MM.1S (cell line): Measurements from ENCODE around the gene IL11RA.

ENCODE experiments used
- DNase-seq: peaks from one replicate; pipeline ENCODE4 v3.0.0-alpha.2; 2015
- H2AFZ ChIP-seq: fragments of 300-600 bp; sonication (generic); 2 replicates; pipeline ENCODE4 v1.6.0; 2016; ENCODE audit warnings: antibody characterized with exemption, low read length
- H3F3A ChIP-seq: fragments of 300-600 bp; sonication (generic); 2 replicates; pipeline ENCODE4 v1.6.1; 2016; ENCODE audit warnings: mild to moderate bottlenecking, antibody characterized with exemption, low read length, moderate library complexity, mixed read lengths; ENCODE audit not compliant: insufficient read depth
- H3K27ac ChIP-seq: fragments of 300-600 bp; sonication (generic); 2 replicates; pipeline ENCODE4 v1.5.1; 2016; ENCODE audit warnings: mild to moderate bottlenecking, low read length
- H3K27me3 ChIP-seq: fragments of 300-600 bp; sonication (generic); replicated peaks from 2 replicates; pipeline ENCODE4 v1.6.0; 2016; ENCODE audit warnings: low read length; ENCODE audit not compliant: insufficient read depth
- H3K36me3 ChIP-seq: fragments of 300-600 bp; sonication (generic); replicated peaks from 2 replicates; pipeline ENCODE4 v1.6.1; 2016; ENCODE audit warnings: mild to moderate bottlenecking, low read length, mixed read lengths; ENCODE audit not compliant: insufficient read depth
- H3K4me1 ChIP-seq: fragments of 300-600 bp; sonication (generic); 2 replicates; pipeline ENCODE4 v1.6.1; 2016; ENCODE audit warnings: low read length, mixed read lengths
- H3K4me2 ChIP-seq: fragments of 300-600 bp; sonication (generic); 2 replicates; pipeline ENCODE4 v1.6.0; 2016; ENCODE audit warnings: low read depth, low read length
- H3K4me3 ChIP-seq: fragments of 300-600 bp; sonication (generic); 2 replicates; pipeline ENCODE4 v1.5.1; 2016; ENCODE audit warnings: low read length, mixed read lengths
- H3K79me2 ChIP-seq: fragments of 300-600 bp; sonication (generic); 2 replicates; pipeline ENCODE4 v1.6.1; 2016; ENCODE audit warnings: mixed run types, low read length, mixed read lengths
- H3K9ac ChIP-seq: fragments of 300-600 bp; sonication (generic); 2 replicates; pipeline ENCODE4 v1.6.1; 2016; ENCODE audit warnings: low read length, mixed read lengths
- H3K9me2 ChIP-seq: fragments of 300-600 bp; sonication (generic); replicated peaks from 2 replicates; pipeline ENCODE4 v1.6.1; 2016; ENCODE audit warnings: mild to moderate bottlenecking, low read length, mixed read lengths; ENCODE audit not compliant: insufficient read depth
- H3K9me3 ChIP-seq: fragments of 300-600 bp; sonication (generic); replicated peaks from 2 replicates; pipeline ENCODE4 v1.6.1; 2016; ENCODE audit warnings: mild to moderate bottlenecking, low read length, mixed read lengths; ENCODE audit not compliant: insufficient read depth
- H4K20me1 ChIP-seq: fragments of 300-600 bp; sonication (generic); 2 replicates; pipeline ENCODE4 v1.6.1; 2016; ENCODE audit warnings: mild to moderate bottlenecking, low read length, moderate library complexity, mixed read lengths; ENCODE audit not compliant: insufficient read depth
- CTCF ChIP-seq: fragments of 300-600 bp; sonication (generic); IDR thresholded peaks from 2 replicates; pipeline ENCODE4 v1.5.1; 2016; ENCODE audit warnings: antibody characterized with exemption, low read length, mixed read lengths
- EZH2 ChIP-seq: fragments of 300-600 bp; sonication (generic); optimal IDR thresholded peaks from 2 replicates; pipeline ENCODE3; 2017; ENCODE audit warnings: low read depth, mild to moderate bottlenecking, antibody characterized with exemption, low read length, mixed read lengths
- EZH2phosphoT487 ChIP-seq: fragments of 300-600 bp; sonication (generic); IDR thresholded peaks from 2 replicates; pipeline ENCODE4 v1.6.1; 2018; ENCODE audit warnings: antibody characterized with exemption, low read length

Gene IL11RA

GRCh38 chr9:34654323-34655051 lies 2.5 kb downstream of the IL11RA start:
- no peaks in the 10 kb centered on the region for H3K36me3 ChIP-seq
- no peaks in the 10 kb centered on the region for H3K4me1 ChIP-seq
- H3K9ac ChIP-seq, result no peak overlapping the region
- H3K9me2 ChIP-seq, result no peaks in the 10 kb centered on the region
- H3K9me3 ChIP-seq, result no peaks in the 10 kb centered on the region
- no peak overlapping the region for H3K27ac ChIP-seq
- H2AFZ ChIP-seq, result no peak overlapping the region
- no peaks in the 10 kb centered on the region for H3K79me2 ChIP-seq
- peaks cover 4% of the 10 kb centered on the region; the same call in 1 of the 2 replicates for H3F3A ChIP-seq
- TF ChIP-seq CTCF (no peak), EZH2 (no peak), EZH2phosphoT487 (no peak)
- no peak overlapping the region for H3K4me2 ChIP-seq
- no peaks in the 10 kb centered on the region for H3K27me3 ChIP-seq
- no peak for DNase-seq
- H4K20me1 ChIP-seq, result no peaks in the 10 kb centered on the region
- no peak overlapping the region for H3K4me3 ChIP-seq

- Histone ChIP-seq H3F3A (peaks cover 4% of the 10 kb centered on the region; the same call in 1 of the 2 replicates), H3K79me2 (no peaks in the 10 kb centered on the region)
- no peak for TF ChIP-seq EZH2
- no peak for TF ChIP-seq EZH2phosphoT487
- TF ChIP-seq CTCF, result no peak
Measured at GRCh38 chr9:34655394-34655793, 3.4 kb downstream of the IL11RA start.

GRCh38 chr9:34656992-34657391 lies 5.0 kb downstream of the IL11RA start:
- TF ChIP-seq EZH2 (no peak), CTCF (no peak), EZH2phosphoT487 (no peak)
- Histone ChIP-seq H3K27me3 (no peaks in the 10 kb centered on the region), H2AFZ (no peak overlapping the region), H3K9me3 (no peaks in the 10 kb centered on the region), H3K4me1 (no peaks in the 10 kb centered on the region), H3K27ac (no peak overlapping the region), H3K9me2 (no peaks in the 10 kb centered on the region), H4K20me1 (no peaks in the 10 kb centered on the region), H3F3A (no peaks in the 10 kb centered on the region), H3K4me2 (no peak overlapping the region), H3K36me3 (no peaks in the 10 kb centered on the region), H3K79me2 (no peaks in the 10 kb centered on the region), H3K4me3 (no peak overlapping the region), H3K9ac (no peak overlapping the region)
- DNase-seq, result no peak

More at GRCh38 chr9:34655394-34655793, 3.4 kb downstream of the IL11RA start:
- Histone ChIP-seq H3K4me3 (no peak overlapping the region), H3K27me3 (no peaks in the 10 kb centered on the region), H3K36me3 (no peaks in the 10 kb centered on the region), H3K4me1 (no peaks in the 10 kb centered on the region), H3K9me3 (no peaks in the 10 kb centered on the region), H3K9ac (no peak overlapping the region), H3K27ac (no peak overlapping the region), H4K20me1 (no peaks in the 10 kb centered on the region), H2AFZ (no peak overlapping the region), H3K4me2 (no peak overlapping the region), H3K9me2 (no peaks in the 10 kb centered on the region)
- DNase-seq, result no peak
